ENCODE data around the gene S100PBP. TPM values are rescaled to one million over a fixed set of nuclear protein-coding genes. Genes with fewer than 3 reads are reported as not detected.
"Not testable (repeated sequence)": the region's sequence is repeated elsewhere in the genome, so short reads cannot be mapped to it uniquely, and the experiment has no call there.

The S100PBP gene
- total RNA-seq, 2 donors from 2014 or later: 44.3 to 46.1 TPM

GRCh38 chr1:32786856-32787255 is 30.6 kb upstream of the S100PBP start:
- H3K9me3 ChIP-seq: no peaks in the 10 kb centered on the region
- ATAC-seq (ENCODE audit: insufficient number of reproducible peaks, low FRiP score, low read depth) (no peak), DNase-seq (ENCODE audit: low spot score) (no peak)
- no peaks in the 10 kb centered on the region for H3K27me3 ChIP-seq (replicated peaks; ENCODE audit: insufficient read depth)
- TF ChIP-seq CTCF (IDR thresholded peaks at IDR 0.05): peak; percentile 18
- no peak overlapping the region for H3K27ac ChIP-seq
- peaks cover 34% of the 10 kb centered on the region for H3K36me3 ChIP-seq
- no peak overlapping the region for H3K4me3 ChIP-seq
- peaks cover 4 to 15% of the 10 kb centered on the region in 2 donors for H3K4me1 ChIP-seq (ENCODE audit: control insufficient read depth in 1 of 2, low read depth in 2 of 2)

GRCh38 chr1:32789356-32789755 is 28.1 kb upstream of the S100PBP start:
- ATAC-seq (ENCODE audit: insufficient number of reproducible peaks, low FRiP score, low read depth): peak; percentile 80
- peaks cover 18% of the 10 kb centered on the region for H3K36me3 ChIP-seq

GRCh38 chr1:32791881-32792280 is 25.6 kb upstream of the S100PBP start:
- ATAC-seq (ENCODE audit: insufficient number of reproducible peaks, low FRiP score, low read depth): no peak
- no peak for TF ChIP-seq CTCF (IDR thresholded peaks at IDR 0.05)

More at GRCh38 chr1:32789356-32789755, 28.1 kb upstream of the S100PBP start:
- DNase-seq (ENCODE audit: low spot score); H3K27me3 ChIP-seq (replicated peaks; ENCODE audit: insufficient read depth); H3K9me3 ChIP-seq; H3K4me3 ChIP-seq: not testable (repeated sequence)
- Histone ChIP-seq H3K4me1 (ENCODE audit: control insufficient read depth in 1 of 2, low read depth in 2 of 2) (peaks cover 4 to 15% of the 10 kb centered on the region in 2 donors), H3K27ac (peak overlapping the region; percentile 49 to 65)

GRCh38 chr1:32795763-32796162 is 21.7 kb upstream of the S100PBP start:
- not testable (repeated sequence) for DNase-seq (ENCODE audit: low spot score); ATAC-seq (ENCODE audit: insufficient number of reproducible peaks, low FRiP score, low read depth)
- H3K36me3 ChIP-seq: peaks cover 28% of the 10 kb centered on the region

More at GRCh38 chr1:32791881-32792280, 25.6 kb upstream of the S100PBP start:
- H3K36me3 ChIP-seq: peaks cover 16% of the 10 kb centered on the region
- H3K27me3 ChIP-seq (replicated peaks; ENCODE audit: insufficient read depth): no peaks in the 10 kb centered on the region
- DNase-seq (ENCODE audit: low spot score): no peak
- H3K9me3 ChIP-seq: no peaks in the 10 kb centered on the region
- no peak overlapping the region for H3K4me3 ChIP-seq
- no peak overlapping the region for H3K27ac ChIP-seq
- H3K4me1 ChIP-seq (ENCODE audit: control insufficient read depth in 1 of 2, low read depth in 2 of 2): peaks cover 10 to 23% of the 10 kb centered on the region in 2 donors

GRCh38 chr1:32797456-32797855 is 20.0 kb upstream of the S100PBP start:
- Histone ChIP-seq H3K27me3 (replicated peaks; ENCODE audit: insufficient read depth) (no peaks in the 10 kb centered on the region), H3K36me3 (peaks cover 27% of the 10 kb centered on the region), H3K27ac (no peak overlapping the region), H3K4me1 (ENCODE audit: control insufficient read depth in 1 of 2, low read depth in 2 of 2) (peaks cover 5 to 9% of the 10 kb centered on the region in 2 donors), H3K4me3 (no peak overlapping the region), H3K9me3 (no peaks in the 10 kb centered on the region)
- ATAC-seq (ENCODE audit: insufficient number of reproducible peaks, low FRiP score, low read depth) (no peak), DNase-seq (ENCODE audit: low spot score) (no peak)
- no peak for TF ChIP-seq CTCF (IDR thresholded peaks at IDR 0.05)

More at GRCh38 chr1:32795763-32796162, 21.7 kb upstream of the S100PBP start:
- H3K9me3 ChIP-seq; H3K4me1 ChIP-seq (ENCODE audit: control insufficient read depth in 1 of 2, low read depth in 2 of 2); H3K27me3 ChIP-seq (replicated peaks; ENCODE audit: insufficient read depth); H3K4me3 ChIP-seq: not testable (repeated sequence)
- peak overlapping the region in 1 of 2 donors; percentile 0 for H3K27ac ChIP-seq

- Histone ChIP-seq H3K27ac (no peak overlapping the region), H3K36me3 (peaks cover 29% of the 10 kb centered on the region)
- no peak for DNase-seq (ENCODE audit: low spot score)
Measured at GRCh38 chr1:32798191-32798590, 19.3 kb upstream of the S100PBP start.

More at GRCh38 chr1:32798191-32798590, 19.3 kb upstream of the S100PBP start:
- Histone ChIP-seq H3K4me1 (ENCODE audit: control insufficient read depth in 1 of 2, low read depth in 2 of 2) (peaks cover 5 to 9% of the 10 kb centered on the region in 2 donors), H3K27me3 (replicated peaks; ENCODE audit: insufficient read depth) (no peaks in the 10 kb centered on the region), H3K4me3 (no peak overlapping the region), H3K9me3 (no peaks in the 10 kb centered on the region)
- ATAC-seq (ENCODE audit: insufficient number of reproducible peaks, low FRiP score, low read depth): no peak
- no peak for TF ChIP-seq CTCF (IDR thresholded peaks at IDR 0.05)

Measured in thoracic aorta (tissue), 2 donors.